Liver (tissue), 9 donors: ENCODE results near the gene PRR5L. TPM values are rescaled to one million over a fixed set of nuclear protein-coding genes. Genes with fewer than 3 reads are reported as not detected.

Experiments used
- DNase-seq: peaks from one replicate; pipeline ENCODE4 v3.0.0-alpha.2; 2017; ENCODE audit warnings: low spot score
- H3K27ac ChIP-seq, 2 donors: one replicate each; pipeline ENCODE4 v1.7.0; 2013; ENCODE audit warnings: inconsistent platforms in 2 of 2, low read length in 2 of 2, control low read depth in 1 of 2, low read depth in 1 of 2, mild to moderate bottlenecking in 1 of 2
- H3K27me3 ChIP-seq, 4 donors: one replicate each; pipeline versions ENCODE4 v1.6.1 to v1.7.0; 2013; ENCODE audit warnings: low read length in 3 of 4, inconsistent platforms in 1 of 4, mild to moderate bottlenecking in 1 of 4, moderate library complexity in 1 of 4; ENCODE audit not compliant: control insufficient read depth in 4 of 4, insufficient read depth in 4 of 4
- H3K36me3 ChIP-seq, 4 donors: one replicate each; pipeline versions ENCODE4 v1.6.1 to v1.7.0; 2013; ENCODE audit warnings: low read length in 3 of 4, mild to moderate bottlenecking in 3 of 4, low read depth in 1 of 4, moderate library complexity in 1 of 4; ENCODE audit not compliant: control insufficient read depth in 4 of 4, insufficient read depth in 3 of 4
- H3K4me1 ChIP-seq, 4 donors: one replicate each; pipeline versions ENCODE4 v1.6.1 to v1.7.0; 2013; ENCODE audit warnings: low read length in 3 of 4, mild to moderate bottlenecking in 3 of 4, moderate library complexity in 1 of 4; ENCODE audit not compliant: control insufficient read depth in 4 of 4, insufficient read depth in 4 of 4
- H3K4me3 ChIP-seq, 3 donors: one replicate each; pipeline versions ENCODE4 v1.6.1 to v1.7.0; 2013; ENCODE audit warnings: low read length in 3 of 3, control low read depth in 1 of 3, low read depth in 1 of 3, mild to moderate bottlenecking in 1 of 3
- H3K9ac ChIP-seq, 2 donors: one replicate each; pipeline ENCODE4 v1.7.0; 2013; ENCODE audit warnings: low read length in 2 of 2, mild to moderate bottlenecking in 2 of 2, moderate library complexity in 2 of 2, control low read depth in 1 of 2, low read depth in 1 of 2
- H3K9me3 ChIP-seq, 4 donors: one replicate each; pipeline versions ENCODE4 v1.6.1 to v1.7.0; 2013; ENCODE audit warnings: low read length in 3 of 4; ENCODE audit not compliant: control insufficient read depth in 4 of 4
- EGR1 ChIP-seq, 2 donors: IDR thresholded peaks; 2 replicates each; pipeline ENCODE4 v1.6.1; 2016 to 2018; ENCODE audit warnings: antibody characterized with exemption in 2 of 2, low read depth in 2 of 2
- FOXA1 ChIP-seq: IDR thresholded peaks from 2 replicates; pipeline ENCODE4 v1.6.1; 2016; ENCODE audit warnings: antibody characterized with exemption
- FOXA2 ChIP-seq: IDR thresholded peaks from 2 replicates; pipeline ENCODE4 v1.6.1; 2016; ENCODE audit warnings: antibody characterized with exemption
- GABPA ChIP-seq, 2 donors: IDR thresholded peaks in 1 of 2; conservative IDR thresholded peaks in 1 of 2; 2 replicates each; pipeline ENCODE4 v1.6.1; 2016; ENCODE audit warnings: antibody characterized with exemption in 2 of 2, mild to moderate bottlenecking in 1 of 2, moderate library complexity in 1 of 2
- HNF4A ChIP-seq, 2 donors: conservative IDR thresholded peaks; 2 replicates each; pipeline ENCODE4 v1.6.1; 2016; ENCODE audit warnings: antibody characterized with exemption in 2 of 2, mild to moderate bottlenecking in 2 of 2
- HNF4G ChIP-seq: IDR thresholded peaks from 2 replicates; pipeline ENCODE4 v1.6.1; 2016; ENCODE audit warnings: antibody characterized with exemption
- JUND ChIP-seq, 2 donors: IDR thresholded peaks; 2 replicates each; pipeline ENCODE4 v1.6.1; 2016; ENCODE audit warnings: antibody characterized with exemption in 2 of 2
- NR2F2 ChIP-seq: IDR thresholded peaks from 2 replicates; pipeline ENCODE4 v1.6.1; 2016; ENCODE audit warnings: antibody characterized with exemption
- RAD21 ChIP-seq, 2 donors: IDR thresholded peaks; 2 replicates each; pipeline ENCODE4 v1.6.1; 2016; ENCODE audit warnings: antibody characterized with exemption in 2 of 2, mild to moderate bottlenecking in 2 of 2
- RXRA ChIP-seq, 2 donors: IDR thresholded peaks; 2 replicates each; pipeline ENCODE4 v1.6.1; 2017 to 2018; ENCODE audit warnings: antibody characterized with exemption in 2 of 2, mild to moderate bottlenecking in 1 of 2
- SP1 ChIP-seq: IDR thresholded peaks from 2 replicates; pipeline ENCODE4 v1.6.1; 2018; ENCODE audit warnings: antibody characterized with exemption, mild to moderate bottlenecking
- TAF1 ChIP-seq: conservative IDR thresholded peaks from 2 replicates; pipeline ENCODE4 v1.6.1; 2016; ENCODE audit warnings: antibody characterized with exemption, mild to moderate bottlenecking
- YY1 ChIP-seq: IDR thresholded peaks from 2 replicates; pipeline ENCODE4 v1.6.1; 2016; ENCODE audit warnings: antibody characterized with exemption, mild to moderate bottlenecking
- WGBS: extraction: QIAGEN DNeasy Blood & Tissue Kit; methylation state at CpG from one replicate; pipeline ENCODE4 v1.1.7; 2013; 5-methylcytosine and 5-hydroxymethylcytosine counted together
- polyA plus RNA-seq, 2 donors: library from polyadenylated mRNA; stranded (reverse) in 1 of 2; unstranded in 1 of 2; fragments of 200-250 nt in 1 of 2; fragments of >200 nt in 1 of 2; fragmentation: Nextera tagmentation in 1 of 2; extraction: Ambion mirVana in 1 of 2; gene quantifications; one replicate each; pipeline versions ENCODE4 v1.2.1 to v1.2.3, GENCODE V29; 2013 to 2015
- total RNA-seq, 2 donors: library from RNA; depleted of rRNA; stranded (reverse); fragments of >200 nt; gene quantifications; one replicate each; pipeline ENCODE4 v1.2.3, GENCODE V29; 2014
- TF ChIP-seq, protein P1 (sequence below): IDR thresholded peaks from 2 replicates; pipeline ENCODE4 v1.6.1; 2016; ENCODE audit warnings: antibody characterized with exemption
- TF ChIP-seq, protein P2 (sequence below): IDR thresholded peaks from 2 replicates; pipeline ENCODE4 v1.6.1; 2016; ENCODE audit warnings: antibody characterized with exemption
- TF ChIP-seq, protein P3 (sequence below): IDR thresholded peaks from 2 replicates; pipeline ENCODE4 v1.6.1; 2016; ENCODE audit warnings: antibody characterized with exemption, mild to moderate bottlenecking
- TF ChIP-seq, protein P4 (sequence below): IDR thresholded peaks from 2 replicates; pipeline ENCODE4 v1.6.1; 2016; ENCODE audit warnings: antibody characterized with exemption
- TF ChIP-seq, protein P5 (sequence below): fragments of 150-350 bp; IDR thresholded peaks from 2 replicates; pipeline ENCODE4 v1.5.1; 2017; ENCODE audit warnings: improper control_type of control experiment, low read depth, low read length; ENCODE audit not compliant: missing input control
- donor health status: healthy.
- donor health status: healthy.
- donor health status: healthy.
- donor health status: healthy.
- donor health status: healthy.

The PRR5L gene
- total and polyA plus RNA-seq, 4 donors = 1.2 to 8.5 (median 4.5) TPM

DNA sequence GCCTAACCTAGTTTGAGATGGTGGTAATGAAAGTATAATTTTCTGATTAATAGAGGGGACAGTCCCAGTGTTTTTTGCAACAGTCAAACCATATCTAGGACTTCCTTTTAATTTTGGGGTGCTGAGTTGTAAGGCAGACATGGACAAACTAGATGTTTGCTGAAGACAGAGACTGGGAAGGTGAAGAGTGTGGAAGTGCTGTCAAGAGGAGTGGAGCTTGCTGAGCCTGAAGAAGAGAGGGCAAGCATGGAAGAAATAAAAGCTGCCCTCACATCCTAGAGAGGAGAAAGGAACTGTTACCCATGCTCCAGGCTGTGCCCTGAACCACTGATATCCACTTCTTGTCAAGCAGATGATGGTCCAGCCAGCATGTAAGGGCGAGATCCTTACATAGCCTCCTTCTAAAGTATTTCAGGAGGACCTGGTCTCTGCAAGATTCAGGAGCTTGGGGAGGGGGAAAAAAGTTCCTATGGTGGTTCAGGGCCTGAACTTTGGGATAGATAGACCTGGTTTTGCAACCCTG, 51.4 kb downstream of the PRR5L start:
- H3K27me3 ChIP-seq = no peaks in the 10 kb centered on the region
- H3K4me3 ChIP-seq = no peak overlapping the region
- H3K36me3 ChIP-seq = no peaks in the 10 kb centered on the region
- TF ChIP-seq RXRA (IDR thresholded peaks at IDR 0.05) (no peak), SP1 (no peak), HNF4G (no peak), TAF1 (no peak), GABPA (IDR thresholded peaks at IDR 0.05 in 1 of 2, conservative IDR thresholded peaks at IDR 0.05 in 1 of 2) (no peak), FOXA2 (no peak), NR2F2 (no peak), EGR1 (IDR thresholded peaks at IDR 0.05; ENCODE audit: low read depth in 2 of 2) (no peak), YY1 (no peak), RAD21 (IDR thresholded peaks at IDR 0.05) (no peak), HNF4A (conservative IDR thresholded peaks at IDR 0.05) (no peak)
- TF ChIP-seq, protein P1, sequence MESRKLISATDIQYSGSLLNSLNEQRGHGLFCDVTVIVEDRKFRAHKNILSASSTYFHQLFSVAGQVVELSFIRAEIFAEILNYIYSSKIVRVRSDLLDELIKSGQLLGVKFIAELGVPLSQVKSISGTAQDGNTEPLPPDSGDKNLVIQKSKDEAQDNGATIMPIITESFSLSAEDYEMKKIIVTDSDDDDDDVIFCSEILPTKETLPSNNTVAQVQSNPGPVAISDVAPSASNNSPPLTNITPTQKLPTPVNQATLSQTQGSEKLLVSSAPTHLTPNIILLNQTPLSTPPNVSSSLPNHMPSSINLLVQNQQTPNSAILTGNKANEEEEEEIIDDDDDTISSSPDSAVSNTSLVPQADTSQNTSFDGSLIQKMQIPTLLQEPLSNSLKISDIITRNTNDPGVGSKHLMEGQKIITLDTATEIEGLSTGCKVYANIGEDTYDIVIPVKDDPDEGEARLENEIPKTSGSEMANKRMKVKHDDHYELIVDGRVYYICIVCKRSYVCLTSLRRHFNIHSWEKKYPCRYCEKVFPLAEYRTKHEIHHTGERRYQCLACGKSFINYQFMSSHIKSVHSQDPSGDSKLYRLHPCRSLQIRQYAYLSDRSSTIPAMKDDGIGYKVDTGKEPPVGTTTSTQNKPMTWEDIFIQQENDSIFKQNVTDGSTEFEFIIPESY = no peak
- TF ChIP-seq, protein P2, sequence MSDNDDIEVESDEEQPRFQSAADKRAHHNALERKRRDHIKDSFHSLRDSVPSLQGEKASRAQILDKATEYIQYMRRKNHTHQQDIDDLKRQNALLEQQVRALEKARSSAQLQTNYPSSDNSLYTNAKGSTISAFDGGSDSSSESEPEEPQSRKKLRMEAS = no peak
- TF ChIP-seq, protein P3, sequence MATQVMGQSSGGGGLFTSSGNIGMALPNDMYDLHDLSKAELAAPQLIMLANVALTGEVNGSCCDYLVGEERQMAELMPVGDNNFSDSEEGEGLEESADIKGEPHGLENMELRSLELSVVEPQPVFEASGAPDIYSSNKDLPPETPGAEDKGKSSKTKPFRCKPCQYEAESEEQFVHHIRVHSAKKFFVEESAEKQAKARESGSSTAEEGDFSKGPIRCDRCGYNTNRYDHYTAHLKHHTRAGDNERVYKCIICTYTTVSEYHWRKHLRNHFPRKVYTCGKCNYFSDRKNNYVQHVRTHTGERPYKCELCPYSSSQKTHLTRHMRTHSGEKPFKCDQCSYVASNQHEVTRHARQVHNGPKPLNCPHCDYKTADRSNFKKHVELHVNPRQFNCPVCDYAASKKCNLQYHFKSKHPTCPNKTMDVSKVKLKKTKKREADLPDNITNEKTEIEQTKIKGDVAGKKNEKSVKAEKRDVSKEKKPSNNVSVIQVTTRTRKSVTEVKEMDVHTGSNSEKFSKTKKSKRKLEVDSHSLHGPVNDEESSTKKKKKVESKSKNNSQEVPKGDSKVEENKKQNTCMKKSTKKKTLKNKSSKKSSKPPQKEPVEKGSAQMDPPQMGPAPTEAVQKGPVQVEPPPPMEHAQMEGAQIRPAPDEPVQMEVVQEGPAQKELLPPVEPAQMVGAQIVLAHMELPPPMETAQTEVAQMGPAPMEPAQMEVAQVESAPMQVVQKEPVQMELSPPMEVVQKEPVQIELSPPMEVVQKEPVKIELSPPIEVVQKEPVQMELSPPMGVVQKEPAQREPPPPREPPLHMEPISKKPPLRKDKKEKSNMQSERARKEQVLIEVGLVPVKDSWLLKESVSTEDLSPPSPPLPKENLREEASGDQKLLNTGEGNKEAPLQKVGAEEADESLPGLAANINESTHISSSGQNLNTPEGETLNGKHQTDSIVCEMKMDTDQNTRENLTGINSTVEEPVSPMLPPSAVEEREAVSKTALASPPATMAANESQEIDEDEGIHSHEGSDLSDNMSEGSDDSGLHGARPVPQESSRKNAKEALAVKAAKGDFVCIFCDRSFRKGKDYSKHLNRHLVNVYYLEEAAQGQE = no peak
- TF ChIP-seq, protein P4, sequence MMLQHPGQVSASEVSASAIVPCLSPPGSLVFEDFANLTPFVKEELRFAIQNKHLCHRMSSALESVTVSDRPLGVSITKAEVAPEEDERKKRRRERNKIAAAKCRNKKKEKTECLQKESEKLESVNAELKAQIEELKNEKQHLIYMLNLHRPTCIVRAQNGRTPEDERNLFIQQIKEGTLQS = no peak
- 91% methylated on average over 1 of the region's 1 CpG for WGBS
- no peaks in the 10 kb centered on the region for H3K9me3 ChIP-seq
- DNase-seq = no peak
- H3K27ac ChIP-seq = no peak overlapping the region
- H3K4me1 ChIP-seq = no peaks in the 10 kb centered on the region
- H3K9ac ChIP-seq = no peak overlapping the region

DNA sequence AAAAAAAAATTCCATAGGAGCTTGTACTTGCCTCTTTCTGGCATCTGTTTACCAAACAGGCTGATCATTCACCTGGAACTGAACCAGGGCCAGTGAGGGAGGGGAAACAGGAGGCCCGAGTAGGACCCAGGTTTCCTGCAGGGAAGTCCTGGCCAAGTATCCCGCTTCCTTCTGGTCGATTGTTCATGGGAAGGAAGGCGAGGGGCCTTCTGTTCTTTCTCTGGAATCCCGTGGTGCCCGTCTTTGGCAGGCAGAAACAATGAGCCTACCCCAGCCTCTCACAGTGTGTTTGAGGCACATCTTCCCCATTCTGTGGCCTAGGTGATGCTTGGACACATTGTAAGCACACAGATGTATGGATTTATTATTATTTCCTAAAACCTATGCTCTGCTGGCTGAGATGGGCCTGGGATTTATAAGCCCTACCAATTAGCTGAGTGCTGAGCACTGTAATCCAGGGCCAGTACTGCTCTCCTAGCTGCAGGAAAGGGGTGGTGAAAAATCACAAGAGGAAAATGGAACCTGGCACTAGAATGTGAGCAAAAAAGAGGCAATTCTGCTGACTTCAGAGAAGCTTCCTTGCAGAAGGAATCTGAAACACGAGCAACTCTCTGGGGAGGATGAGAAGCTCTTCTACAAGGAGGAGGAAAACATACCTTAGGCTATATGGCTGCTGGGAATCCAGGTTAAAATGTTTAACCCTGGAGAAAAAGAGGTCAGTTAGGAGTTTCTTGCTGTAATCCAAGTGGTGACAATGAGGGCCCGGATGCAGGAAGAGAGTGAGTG, 53.5 kb downstream of the PRR5L start:
- no peaks in the 10 kb centered on the region for H3K27me3 ChIP-seq
- H3K36me3 ChIP-seq = no peaks in the 10 kb centered on the region
- no peak overlapping the region for H3K27ac ChIP-seq
- WGBS = 59% methylated on average over 8 of the region's 8 CpGs
- H3K9ac ChIP-seq = no peak overlapping the region
- peak; percentile 25 for TF ChIP-seq NR2F2
- TF ChIP-seq SP1 = no peak
- TF ChIP-seq HNF4G = no peak
- TF ChIP-seq GABPA (IDR thresholded peaks at IDR 0.05 in 1 of 2, conservative IDR thresholded peaks at IDR 0.05 in 1 of 2) = no peak
- no peak for TF ChIP-seq JUND (IDR thresholded peaks at IDR 0.05)
- TF ChIP-seq, protein P5, sequence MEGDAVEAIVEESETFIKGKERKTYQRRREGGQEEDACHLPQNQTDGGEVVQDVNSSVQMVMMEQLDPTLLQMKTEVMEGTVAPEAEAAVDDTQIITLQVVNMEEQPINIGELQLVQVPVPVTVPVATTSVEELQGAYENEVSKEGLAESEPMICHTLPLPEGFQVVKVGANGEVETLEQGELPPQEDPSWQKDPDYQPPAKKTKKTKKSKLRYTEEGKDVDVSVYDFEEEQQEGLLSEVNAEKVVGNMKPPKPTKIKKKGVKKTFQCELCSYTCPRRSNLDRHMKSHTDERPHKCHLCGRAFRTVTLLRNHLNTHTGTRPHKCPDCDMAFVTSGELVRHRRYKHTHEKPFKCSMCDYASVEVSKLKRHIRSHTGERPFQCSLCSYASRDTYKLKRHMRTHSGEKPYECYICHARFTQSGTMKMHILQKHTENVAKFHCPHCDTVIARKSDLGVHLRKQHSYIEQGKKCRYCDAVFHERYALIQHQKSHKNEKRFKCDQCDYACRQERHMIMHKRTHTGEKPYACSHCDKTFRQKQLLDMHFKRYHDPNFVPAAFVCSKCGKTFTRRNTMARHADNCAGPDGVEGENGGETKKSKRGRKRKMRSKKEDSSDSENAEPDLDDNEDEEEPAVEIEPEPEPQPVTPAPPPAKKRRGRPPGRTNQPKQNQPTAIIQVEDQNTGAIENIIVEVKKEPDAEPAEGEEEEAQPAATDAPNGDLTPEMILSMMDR = no peak
- TF ChIP-seq EGR1 (IDR thresholded peaks at IDR 0.05; ENCODE audit: low read depth in 2 of 2) = no peak
- TF ChIP-seq FOXA1 = no peak
- H3K4me3 ChIP-seq = no peak overlapping the region
- H3K4me1 ChIP-seq = no peaks in the 10 kb centered on the region
- H3K9me3 ChIP-seq = no peaks in the 10 kb centered on the region
- no peak for DNase-seq
